ENCODE measurements around the gene EFHC1. TPM values are rescaled to one million over a fixed set of nuclear protein-coding genes. Genes with fewer than 3 reads are reported as not detected.

EFHC1 gene
- polyA plus RNA-seq, result 10 to 100 TPM in 1 of 2 donors, 1 to 10 TPM in 1; 8.4 to 14.4 TPM

- Histone ChIP-seq H3K27ac (ENCODE audit: low read depth in 2 of 2, low read length in 1 of 2) (peak within 1 kb of the TSS; percentile 74 to 93), H3K36me3 (ENCODE audit: control insufficient read depth in 2 of 2, insufficient read depth in 2 of 2, low read length in 1 of 2) (no peaks in the 10 kb centered on the region), H3K9me3 (ENCODE audit: control insufficient read depth in 2 of 2, insufficient read depth in 1 of 2, low read depth in 1 of 2, low read length in 1 of 2) (no peaks in the 10 kb centered on the region), H3K4me1 (ENCODE audit: control insufficient read depth in 2 of 2, insufficient read depth in 2 of 2, low read length in 1 of 2) (peaks cover 0 to 3% of the 10 kb centered on the region in 2 donors), H3K4me3 (ENCODE audit: low read depth in 1 of 2, low read length in 2 of 2) (peak within 1 kb of the TSS; percentile 80 to 82), H3K27me3 (ENCODE audit: control insufficient read depth in 1 of 2, insufficient read depth in 2 of 2, low read length in 2 of 2) (no peaks in the 10 kb centered on the region)
- 0% methylated on average over 44 to 57 of the region's 57 CpGs for WGBS, 2 donors
Measured at GRCh38 chr6:52419809-52420667, at the start of gene EFHC1. Gene EFHC1 (plus strand): TSS chr6:52420342. CDS start chr6:52420411, 69 bp downstream.

- H3K4me1 ChIP-seq (ENCODE audit: control insufficient read depth in 2 of 2, insufficient read depth in 2 of 2, low read length in 1 of 2), result no peaks in the 10 kb centered on the region
- 59 to 62% methylated on average over 2 of the region's 2 CpGs for WGBS, 2 donors
- H3K27ac ChIP-seq (ENCODE audit: low read depth in 2 of 2, low read length in 1 of 2), result no peak overlapping the region
- peaks cover 4% of the 10 kb centered on the region in 2 donors for H3K36me3 ChIP-seq (ENCODE audit: control insufficient read depth in 2 of 2, insufficient read depth in 2 of 2, low read length in 1 of 2)
- no peaks in the 10 kb centered on the region for H3K27me3 ChIP-seq (ENCODE audit: control insufficient read depth in 1 of 2, insufficient read depth in 2 of 2, low read length in 2 of 2)
- peaks cover 0 to 1% of the 10 kb centered on the region in 2 donors for H3K9me3 ChIP-seq (ENCODE audit: control insufficient read depth in 2 of 2, insufficient read depth in 1 of 2, low read depth in 1 of 2, low read length in 1 of 2)
- H3K4me3 ChIP-seq (ENCODE audit: low read depth in 1 of 2, low read length in 2 of 2), result no peak overlapping the region
Measured at GRCh38 chr6:52371656-52372191, 48.4 kb upstream of the EFHC1 start.

- Histone ChIP-seq H3K4me3 (ENCODE audit: low read depth in 1 of 2, low read length in 2 of 2) (no peak overlapping the region), H3K36me3 (ENCODE audit: control insufficient read depth in 2 of 2, insufficient read depth in 2 of 2, low read length in 1 of 2) (peaks cover 0 to under 1% of the 10 kb centered on the region in 2 donors), H3K9me3 (ENCODE audit: control insufficient read depth in 2 of 2, insufficient read depth in 1 of 2, low read depth in 1 of 2, low read length in 1 of 2) (peaks cover 0 to 1% of the 10 kb centered on the region in 2 donors), H3K27ac (ENCODE audit: low read depth in 2 of 2, low read length in 1 of 2) (no peak overlapping the region), H3K4me1 (ENCODE audit: control insufficient read depth in 2 of 2, insufficient read depth in 2 of 2, low read length in 1 of 2) (no peaks in the 10 kb centered on the region), H3K27me3 (ENCODE audit: control insufficient read depth in 1 of 2, insufficient read depth in 2 of 2, low read length in 2 of 2) (no peaks in the 10 kb centered on the region)
- WGBS, 2 donors, result 94 to 95% methylated on average over 5 of the region's 5 CpGs
Measured at GRCh38 chr6:52373151-52373690, 46.9 kb upstream of the EFHC1 start.

- WGBS, 2 donors, result 96% methylated on average over 4 of the region's 4 CpGs
- Histone ChIP-seq H3K4me1 (ENCODE audit: control insufficient read depth in 2 of 2, insufficient read depth in 2 of 2, low read length in 1 of 2) (no peaks in the 10 kb centered on the region), H3K9me3 (ENCODE audit: control insufficient read depth in 2 of 2, insufficient read depth in 1 of 2, low read depth in 1 of 2, low read length in 1 of 2) (peaks cover 0 to 1% of the 10 kb centered on the region in 2 donors), H3K27ac (ENCODE audit: low read depth in 2 of 2, low read length in 1 of 2) (no peak overlapping the region), H3K4me3 (ENCODE audit: low read depth in 1 of 2, low read length in 2 of 2) (no peak overlapping the region), H3K27me3 (ENCODE audit: control insufficient read depth in 1 of 2, insufficient read depth in 2 of 2, low read length in 2 of 2) (no peaks in the 10 kb centered on the region), H3K36me3 (ENCODE audit: control insufficient read depth in 2 of 2, insufficient read depth in 2 of 2, low read length in 1 of 2) (no peaks in the 10 kb centered on the region)
Measured at GRCh38 chr6:52374247-52374646, 45.9 kb upstream of the EFHC1 start.

- no peaks in the 10 kb centered on the region for H3K27me3 ChIP-seq (ENCODE audit: control insufficient read depth in 1 of 2, insufficient read depth in 2 of 2, low read length in 2 of 2)
- no peaks in the 10 kb centered on the region for H3K4me1 ChIP-seq (ENCODE audit: control insufficient read depth in 2 of 2, insufficient read depth in 2 of 2, low read length in 1 of 2)
- peaks cover 0 to 1% of the 10 kb centered on the region in 2 donors for H3K9me3 ChIP-seq (ENCODE audit: control insufficient read depth in 2 of 2, insufficient read depth in 1 of 2, low read depth in 1 of 2, low read length in 1 of 2)
- no peak overlapping the region for H3K27ac ChIP-seq (ENCODE audit: low read depth in 2 of 2, low read length in 1 of 2)
- no peaks in the 10 kb centered on the region for H3K36me3 ChIP-seq (ENCODE audit: control insufficient read depth in 2 of 2, insufficient read depth in 2 of 2, low read length in 1 of 2)
- WGBS, 2 donors, result 91 to 98% methylated on average over 2 of the region's 2 CpGs
- no peak overlapping the region for H3K4me3 ChIP-seq (ENCODE audit: low read depth in 1 of 2, low read length in 2 of 2)
Measured at GRCh38 chr6:52375780-52376556, 44.2 kb upstream of the EFHC1 start.

GRCh38 chr6:52376763-52377162 is 43.4 kb upstream of the EFHC1 start:
- 87 to 90% methylated on average over 3 of the region's 3 CpGs for WGBS, 2 donors

GRCh38 chr6:52377538-52378221 is 42.5 kb upstream of the EFHC1 start:
- Histone ChIP-seq H3K27me3 (ENCODE audit: control insufficient read depth in 1 of 2, insufficient read depth in 2 of 2, low read length in 2 of 2) (no peaks in the 10 kb centered on the region), H3K27ac (ENCODE audit: low read depth in 2 of 2, low read length in 1 of 2) (no peak overlapping the region), H3K36me3 (ENCODE audit: control insufficient read depth in 2 of 2, insufficient read depth in 2 of 2, low read length in 1 of 2) (no peaks in the 10 kb centered on the region), H3K9me3 (ENCODE audit: control insufficient read depth in 2 of 2, insufficient read depth in 1 of 2, low read depth in 1 of 2, low read length in 1 of 2) (peaks cover 0 to 1% of the 10 kb centered on the region in 2 donors), H3K4me1 (ENCODE audit: control insufficient read depth in 2 of 2, insufficient read depth in 2 of 2, low read length in 1 of 2) (no peaks in the 10 kb centered on the region), H3K4me3 (ENCODE audit: low read depth in 1 of 2, low read length in 2 of 2) (no peak overlapping the region)
- WGBS, 2 donors, result 65 to 68% methylated on average over 3 of the region's 3 CpGs

More at GRCh38 chr6:52376763-52377162, 43.4 kb upstream of the EFHC1 start:
- Histone ChIP-seq H3K36me3 (ENCODE audit: control insufficient read depth in 2 of 2, insufficient read depth in 2 of 2, low read length in 1 of 2) (no peaks in the 10 kb centered on the region), H3K27me3 (ENCODE audit: control insufficient read depth in 1 of 2, insufficient read depth in 2 of 2, low read length in 2 of 2) (no peaks in the 10 kb centered on the region), H3K9me3 (ENCODE audit: control insufficient read depth in 2 of 2, insufficient read depth in 1 of 2, low read depth in 1 of 2, low read length in 1 of 2) (peaks cover 0 to 1% of the 10 kb centered on the region in 2 donors), H3K4me1 (ENCODE audit: control insufficient read depth in 2 of 2, insufficient read depth in 2 of 2, low read length in 1 of 2) (no peaks in the 10 kb centered on the region), H3K4me3 (ENCODE audit: low read depth in 1 of 2, low read length in 2 of 2) (no peak overlapping the region), H3K27ac (ENCODE audit: low read depth in 2 of 2, low read length in 1 of 2) (no peak overlapping the region)

GRCh38 chr6:52381249-52381648 is 38.9 kb upstream of the EFHC1 start:
- WGBS, 2 donors, result 92 to 94% methylated on average over 4 of the region's 4 CpGs
- no peaks in the 10 kb centered on the region for H3K36me3 ChIP-seq (ENCODE audit: control insufficient read depth in 2 of 2, insufficient read depth in 2 of 2, low read length in 1 of 2)
- no peak overlapping the region for H3K27ac ChIP-seq (ENCODE audit: low read depth in 2 of 2, low read length in 1 of 2)
- no peak overlapping the region for H3K4me3 ChIP-seq (ENCODE audit: low read depth in 1 of 2, low read length in 2 of 2)
- H3K27me3 ChIP-seq (ENCODE audit: control insufficient read depth in 1 of 2, insufficient read depth in 2 of 2, low read length in 2 of 2), result no peaks in the 10 kb centered on the region
- H3K9me3 ChIP-seq (ENCODE audit: control insufficient read depth in 2 of 2, insufficient read depth in 1 of 2, low read depth in 1 of 2, low read length in 1 of 2), result no peaks in the 10 kb centered on the region
- H3K4me1 ChIP-seq (ENCODE audit: control insufficient read depth in 2 of 2, insufficient read depth in 2 of 2, low read length in 1 of 2), result no peaks in the 10 kb centered on the region

All from esophagus (tissue), 2 donors.